Trophoblast cell (in vitro differentiated cells and primary cell): ENCODE measurements around the gene COPRS.

Experiments used
- DNase-seq, 2 donors: peaks; one replicate each; pipeline ENCODE4 v3.0.0-alpha.2; 2016
- H2AFZ ChIP-seq: 2 replicates; pipeline ENCODE4 v1.6.1; 2013; ENCODE audit warnings: low read length, moderate library complexity, mild to moderate bottlenecking; ENCODE audit not compliant: insufficient read depth, poor library complexity
- H2AK5ac ChIP-seq: 2 replicates; pipeline ENCODE4 v1.6.1; 2013; ENCODE audit warnings: mild to moderate bottlenecking, low read length
- H2BK120ac ChIP-seq: 2 replicates; pipeline ENCODE4 v1.6.1; 2013; ENCODE audit warnings: low read length, mild to moderate bottlenecking, moderate library complexity; ENCODE audit not compliant: insufficient read depth, poor library complexity
- H2BK12ac ChIP-seq: 2 replicates; pipeline ENCODE4 v1.6.1; 2013; ENCODE audit warnings: mild to moderate bottlenecking, low read length, moderate library complexity
- H2BK5ac ChIP-seq: 2 replicates; pipeline ENCODE4 v1.6.1; 2013; ENCODE audit warnings: low read length, low read depth, moderate library complexity, mild to moderate bottlenecking; ENCODE audit not compliant: poor library complexity
- H3K14ac ChIP-seq: 2 replicates; pipeline ENCODE4 v1.6.1; 2013; ENCODE audit warnings: mild to moderate bottlenecking, low read length
- H3K18ac ChIP-seq: 2 replicates; pipeline ENCODE4 v1.6.1; 2013; ENCODE audit warnings: mild to moderate bottlenecking, low read length
- H3K23ac ChIP-seq: 2 replicates; pipeline ENCODE4 v1.6.1; 2013; ENCODE audit warnings: low read length
- H3K27ac ChIP-seq: 2 replicates; pipeline ENCODE4 v1.5.1; 2013; ENCODE audit warnings: low read depth, mild to moderate bottlenecking, inconsistent platforms, low read length, moderate library complexity
- H3K27me3 ChIP-seq: 2 replicates; pipeline ENCODE4 v1.6.1; 2013; ENCODE audit warnings: inconsistent platforms, mild to moderate bottlenecking, low read length, moderate library complexity; ENCODE audit not compliant: insufficient read depth
- H3K36me3 ChIP-seq, 2 experiments: 1 replicate in 1 of 2; 2 replicates in 1 of 2; pipeline ENCODE4 v1.6.1; 2013; ENCODE audit warnings: low read length in 2 of 2, mild to moderate bottlenecking in 2 of 2, moderate library complexity in 1 of 2; ENCODE audit not compliant: insufficient read depth in 2 of 2, control insufficient read depth in 1 of 2
- H3K4ac ChIP-seq: 2 replicates; pipeline ENCODE4 v1.6.1; 2013; ENCODE audit warnings: low read depth, mild to moderate bottlenecking, low read length, moderate library complexity
- H3K4me1 ChIP-seq, 2 experiments: 1 replicate in 1 of 2; 2 replicates in 1 of 2; pipeline ENCODE4 v1.6.1; 2013; ENCODE audit warnings: low read length in 2 of 2, mild to moderate bottlenecking in 2 of 2, moderate library complexity in 1 of 2; ENCODE audit not compliant: insufficient read depth in 2 of 2, control insufficient read depth in 1 of 2
- H3K4me2 ChIP-seq: 2 replicates; pipeline ENCODE4 v1.6.1; 2013; ENCODE audit warnings: inconsistent platforms, mild to moderate bottlenecking, low read length, moderate library complexity
- H3K4me3 ChIP-seq: 2 replicates; pipeline ENCODE4 v1.5.1; 2013; ENCODE audit warnings: mild to moderate bottlenecking, low read depth, low read length, inconsistent platforms
- H3K79me1 ChIP-seq: one replicate; pipeline ENCODE4 v1.6.1; 2013; ENCODE audit warnings: low read length
- H3K79me2 ChIP-seq: 2 replicates; pipeline ENCODE4 v1.6.1; 2013; ENCODE audit warnings: low read length, mild to moderate bottlenecking; ENCODE audit not compliant: control insufficient read depth, insufficient read depth, poor library complexity
- H3K9ac ChIP-seq: 2 replicates; pipeline ENCODE4 v1.6.1; 2013; ENCODE audit warnings: mild to moderate bottlenecking, low read length
- H3K9me3 ChIP-seq: 2 replicates; pipeline ENCODE4 v1.6.1; 2013; ENCODE audit warnings: low read depth, mild to moderate bottlenecking, control low read depth, inconsistent platforms, low read length; ENCODE audit not compliant: insufficient read depth
- H4K12ac ChIP-seq: 2 replicates; pipeline ENCODE4 v1.6.1; 2013; ENCODE audit warnings: low read depth, mild to moderate bottlenecking, low read length, moderate library complexity
- H4K8ac ChIP-seq: 2 replicates; pipeline ENCODE4 v1.6.1; 2013; ENCODE audit warnings: low read depth, mild to moderate bottlenecking, low read length, moderate library complexity
- H4K91ac ChIP-seq: one replicate; pipeline ENCODE4 v1.6.1; 2013; ENCODE audit warnings: low read depth, mild to moderate bottlenecking, low read length, moderate library complexity
- WGBS: extraction: QIAGEN DNeasy Blood & Tissue Kit; methylation state at CpG from one replicate; pipeline ENCODE4 v1.1.7; 2013; ENCODE audit warnings: missing lambda C conversion rate; ENCODE audit not compliant: insufficient read length, insufficient coverage; ENCODE audit errors: extremely low coverage; 5-methylcytosine and 5-hydroxymethylcytosine counted together

Gene COPRS

GRCh38 chr17:31902693-31903092, 43.6 kb upstream of the COPRS start:
- no peak overlapping the region for H3K4me2 ChIP-seq
- H3K79me1 ChIP-seq: no peaks in the 10 kb centered on the region
- no peak overlapping the region for H2BK12ac ChIP-seq
- H3K4me1 ChIP-seq: no peaks in the 10 kb centered on the region
- H3K9me3 ChIP-seq: no peaks in the 10 kb centered on the region
- H4K12ac ChIP-seq: no peak overlapping the region
- H3K4ac ChIP-seq: no peak overlapping the region
- H4K8ac ChIP-seq: no peak overlapping the region
- H3K27me3 ChIP-seq: no peaks in the 10 kb centered on the region
- H3K14ac ChIP-seq: no peak overlapping the region
- no peak overlapping the region for H2AFZ ChIP-seq
- H2BK120ac ChIP-seq: no peak overlapping the region
- H3K4me3 ChIP-seq: no peak overlapping the region
- no peak overlapping the region for H2AK5ac ChIP-seq
- no peak overlapping the region for H4K91ac ChIP-seq
- WGBS: no CpG with 5 or more reads among the region's 2 CpGs
- H3K23ac ChIP-seq: no peak overlapping the region
- peaks cover 13% of the 10 kb centered on the region in 2 experiments for H3K36me3 ChIP-seq
- no peak for DNase-seq
- peaks cover 4% of the 10 kb centered on the region for H3K79me2 ChIP-seq
- H3K9ac ChIP-seq: no peak overlapping the region
- no peak overlapping the region for H3K27ac ChIP-seq
- H2BK5ac ChIP-seq: no peak overlapping the region
- H3K18ac ChIP-seq: no peak overlapping the region

- Histone ChIP-seq H3K4ac (peak overlapping the region; percentile 56), H3K9ac (peak overlapping the region; percentile 83), H3K23ac (no peak overlapping the region), H3K79me2 (peaks cover 4% of the 10 kb centered on the region), H2BK120ac (no peak overlapping the region), H3K4me2 (peak overlapping the region; percentile 62), H3K27me3 (no peaks in the 10 kb centered on the region), H4K12ac (no peak overlapping the region), H3K18ac (no peak overlapping the region), H2BK12ac (no peak overlapping the region), H3K9me3 (no peaks in the 10 kb centered on the region), H3K36me3 (peaks cover 21 to 22% of the 10 kb centered on the region in 2 experiments), H2AFZ (peak overlapping the region; percentile 32), H3K4me1 (no peaks in the 10 kb centered on the region), H2BK5ac (no peak overlapping the region), H3K4me3 (peak overlapping the region; percentile 89), H3K14ac (peak overlapping the region; percentile 5), H4K91ac (no peak overlapping the region), H3K27ac (no peak overlapping the region), H3K79me1 (no peaks in the 10 kb centered on the region), H2AK5ac (no peak overlapping the region), H4K8ac (peak overlapping the region; percentile 52)
- WGBS: no CpG with 5 or more reads among the region's 5 CpGs
- DNase-seq: peak in 1 of 2 donors; percentile 46
These were observed 41.8 kb upstream of the COPRS start for GRCh38 chr17:31900877-31901276.

- H2AK5ac ChIP-seq: no peak overlapping the region
- H4K8ac ChIP-seq: no peak overlapping the region
- H3K4me1 ChIP-seq: no peaks in the 10 kb centered on the region
- H2AFZ ChIP-seq: no peak overlapping the region
- H3K4me2 ChIP-seq: no peak overlapping the region
- H3K9ac ChIP-seq: no peak overlapping the region
- H3K18ac ChIP-seq: no peak overlapping the region
- no peak overlapping the region for H2BK120ac ChIP-seq
- no peak overlapping the region for H2BK5ac ChIP-seq
- no peak overlapping the region for H3K23ac ChIP-seq
- H3K79me1 ChIP-seq: no peaks in the 10 kb centered on the region
- no peak overlapping the region for H3K27ac ChIP-seq
- H2BK12ac ChIP-seq: no peak overlapping the region
- H3K9me3 ChIP-seq: no peaks in the 10 kb centered on the region
- DNase-seq: no peak
- WGBS: no CpG with 5 or more reads among the region's 4 CpGs
- H3K4me3 ChIP-seq: no peak overlapping the region
- peaks cover 41 to 59% of the 10 kb centered on the region in 2 experiments for H3K36me3 ChIP-seq
- H3K27me3 ChIP-seq: no peaks in the 10 kb centered on the region
- no peak overlapping the region for H3K14ac ChIP-seq
- H3K4ac ChIP-seq: no peak overlapping the region
- no peak overlapping the region for H4K12ac ChIP-seq
- H3K79me2 ChIP-seq: no peaks in the 10 kb centered on the region
- no peak overlapping the region for H4K91ac ChIP-seq
These were observed 29.1 kb upstream of the COPRS start for GRCh38 chr17:31888124-31888523.

- Histone ChIP-seq H3K36me3 (peaks cover 60% of the 10 kb centered on the region in 2 experiments), H3K9me3 (no peaks in the 10 kb centered on the region), H3K27ac (no peak overlapping the region), H2BK120ac (no peak overlapping the region), H3K9ac (no peak overlapping the region), H3K27me3 (no peaks in the 10 kb centered on the region), H2BK5ac (no peak overlapping the region), H3K79me1 (no peaks in the 10 kb centered on the region), H3K4me2 (no peak overlapping the region), H3K4me1 (no peaks in the 10 kb centered on the region), H3K18ac (no peak overlapping the region), H4K91ac (no peak overlapping the region), H2BK12ac (no peak overlapping the region), H2AK5ac (no peak overlapping the region), H3K79me2 (no peaks in the 10 kb centered on the region), H4K8ac (no peak overlapping the region), H2AFZ (no peak overlapping the region), H4K12ac (no peak overlapping the region), H3K23ac (no peak overlapping the region), H3K4me3 (no peak overlapping the region), H3K4ac (no peak overlapping the region), H3K14ac (no peak overlapping the region)
- WGBS: no CpG with 5 or more reads among the region's 6 CpGs
- DNase-seq: no peak
These were observed 23.5 kb upstream of the COPRS start for GRCh38 chr17:31882571-31882970.
